Effector CD4-positive, alpha-beta T cell (primary cell): Measurements from ENCODE around the gene OR2T33. TPM values are rescaled to one million over a fixed set of nuclear protein-coding genes. Genes with fewer than 3 reads are reported as not detected.
"Not testable (repeated sequence)": the region's sequence is repeated elsewhere in the genome, so short reads cannot be mapped to it uniquely, and the experiment has no call there.

ENCODE experiments used
- DNase-seq: peaks from one replicate; pipeline ENCODE4 v3.0.0-alpha.2; 2020
- total RNA-seq: gene quantifications from one replicate; lab custom pipeline; 2026; lab: John Stamatoyannopoulos, UW

OR2T33 gene
- total RNA-seq, result not detected

DNA sequence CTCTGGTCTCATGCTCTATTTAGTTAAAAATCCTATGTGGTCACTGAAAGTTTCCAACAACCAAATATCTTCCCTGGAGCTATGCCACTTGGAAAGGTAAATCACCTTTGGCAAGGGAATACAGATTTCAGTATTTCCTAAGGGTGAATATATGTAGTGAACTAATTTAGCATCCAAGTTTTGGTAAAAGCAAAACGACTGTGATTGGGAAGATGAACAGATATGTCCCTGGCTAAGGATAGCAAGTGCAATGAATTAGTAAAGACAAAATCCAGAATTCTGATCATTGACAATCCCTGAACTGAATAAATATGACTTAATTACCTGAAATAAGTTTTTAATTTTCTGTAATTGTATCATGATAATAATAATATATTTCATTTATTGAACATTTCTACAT lies at the start of gene OR2T33:
Gene OR2T33, minus strand, starts transcription at position 101 of the 400 bp plus-strand sequence. CDS start 4,162 bp downstream, outside the sequence.
- no peak for DNase-seq

DNA sequence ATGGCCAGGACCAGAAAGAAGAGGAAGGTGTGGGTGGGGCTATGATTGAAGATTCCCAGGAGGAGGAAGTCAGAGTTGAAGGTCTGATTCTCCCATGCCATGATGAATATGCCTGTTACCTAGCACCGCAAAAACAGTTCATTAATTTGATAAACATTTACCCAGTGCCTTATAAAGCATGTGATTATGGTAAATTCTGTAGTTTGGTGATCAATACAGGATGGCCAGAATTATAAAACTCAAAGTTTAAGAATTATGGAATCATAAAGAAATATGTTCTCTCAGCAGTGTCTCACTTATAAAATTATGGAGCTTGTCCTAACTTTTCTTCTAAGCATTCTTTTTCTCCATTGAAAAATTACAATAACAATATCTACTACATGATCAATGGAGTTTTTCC lies 46.7 kb upstream of the OR2T33 start, which contains the start of gene OR2M7:
Gene OR2M7, minus strand, starts transcription at position 101 of the 400 bp plus-strand sequence. Its CDS starts 0 bp downstream, at position 101.
- DNase-seq, result no peak

- no peak for DNase-seq
Observed at GRCh38 chr1:248316796-248317195, 39.0 kb upstream of the OR2T33 start.

DNA sequence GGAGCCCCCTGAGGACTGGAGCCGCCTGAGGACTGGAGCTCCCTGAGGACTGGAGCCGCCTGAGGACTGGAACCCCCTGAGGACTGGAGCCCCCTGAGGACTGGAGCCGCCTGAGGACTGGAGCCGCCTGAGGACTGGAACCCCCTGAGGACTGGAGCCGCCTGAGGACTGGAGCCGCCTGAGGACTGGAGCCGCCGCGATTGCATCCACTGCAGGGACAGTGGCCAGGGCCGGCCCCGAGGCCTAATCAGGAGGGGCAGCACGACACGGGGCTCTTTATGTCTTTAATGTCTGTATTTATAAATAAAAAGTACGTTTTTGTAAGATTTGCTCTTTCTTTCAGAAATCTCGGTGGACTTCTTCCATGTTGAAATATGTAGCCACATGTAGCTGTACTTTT lies 29.0 kb upstream of the OR2T33 start:
- not testable (repeated sequence) for DNase-seq

DNA sequence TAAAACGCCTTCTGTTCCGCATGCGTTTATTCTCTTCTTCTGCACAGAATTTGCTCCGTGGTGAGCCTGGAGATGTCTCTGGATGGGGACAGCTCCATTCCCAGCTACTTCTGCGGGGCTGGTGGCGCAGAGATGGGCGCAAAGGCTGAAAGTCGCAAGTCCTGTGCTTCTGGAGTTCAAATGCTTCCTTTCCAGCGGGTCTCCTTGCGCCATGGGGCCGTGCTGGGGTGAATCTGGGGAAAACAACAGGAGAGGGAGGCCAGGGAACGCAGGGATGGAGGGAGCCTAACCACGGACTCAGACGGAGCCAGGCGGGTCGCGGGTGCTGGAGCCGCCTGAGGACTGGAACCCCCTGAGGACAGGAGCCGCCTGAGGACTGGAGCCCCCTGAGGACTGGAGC lies 28.3 kb upstream of the OR2T33 start:
- no peak for DNase-seq

- not testable (repeated sequence) for DNase-seq
Observed at GRCh38 chr1:248305672-248306071, 27.9 kb upstream of the OR2T33 start.

GRCh38 chr1:248303324-248303723 lies 25.5 kb upstream of the OR2T33 start, which contains the start of gene OR2T12:
Gene OR2T12, minus strand, starts transcription at chr1:248303424. Its CDS starts 7,846 bp downstream, at chr1:248295578.
- no peak for DNase-seq

- DNase-seq, result no peak
Observed at GRCh38 chr1:248288391-248288790, 10.6 kb upstream of the OR2T33 start.

DNA sequence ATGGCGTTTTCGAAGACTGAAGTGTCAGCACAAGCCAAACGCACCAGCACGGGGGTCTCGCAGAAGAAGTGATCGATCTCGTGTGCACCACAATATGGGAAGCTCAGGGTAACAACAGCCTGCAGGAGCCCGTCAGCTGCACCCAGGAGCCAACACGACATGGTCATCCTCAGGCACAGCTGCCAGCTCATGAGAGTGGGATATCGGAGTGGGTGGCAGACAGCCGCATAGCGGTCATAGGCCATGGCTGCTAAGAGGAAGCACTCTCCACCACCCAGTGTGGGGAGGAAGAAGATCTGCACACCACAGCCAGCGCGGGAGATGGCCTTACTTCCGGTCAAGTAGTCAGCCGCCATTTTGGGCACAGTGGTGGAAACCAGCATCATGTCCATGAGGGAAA lies 4.6 kb downstream of the OR2T33 start:
- DNase-seq, result not testable (repeated sequence)

DNA sequence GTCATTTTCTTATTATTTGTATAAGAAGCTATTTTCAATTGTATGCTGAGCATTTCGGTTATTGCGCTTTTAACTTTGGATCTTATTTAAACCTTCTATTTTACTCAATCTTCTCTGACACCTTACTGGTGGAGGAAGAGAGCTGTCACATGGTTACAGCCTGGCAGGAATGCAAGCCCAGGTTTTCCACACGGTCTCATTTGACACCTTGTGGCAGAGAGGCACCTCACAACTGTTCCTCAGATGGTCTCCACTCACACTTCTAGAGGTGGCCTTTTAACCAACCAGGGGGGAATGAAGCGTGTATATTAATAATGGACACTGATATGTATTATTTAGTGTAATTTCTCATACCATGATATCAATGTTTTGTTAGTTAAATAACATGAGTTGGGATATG lies 9.6 kb downstream of the OR2T33 start:
- DNase-seq, result no peak

DNA sequence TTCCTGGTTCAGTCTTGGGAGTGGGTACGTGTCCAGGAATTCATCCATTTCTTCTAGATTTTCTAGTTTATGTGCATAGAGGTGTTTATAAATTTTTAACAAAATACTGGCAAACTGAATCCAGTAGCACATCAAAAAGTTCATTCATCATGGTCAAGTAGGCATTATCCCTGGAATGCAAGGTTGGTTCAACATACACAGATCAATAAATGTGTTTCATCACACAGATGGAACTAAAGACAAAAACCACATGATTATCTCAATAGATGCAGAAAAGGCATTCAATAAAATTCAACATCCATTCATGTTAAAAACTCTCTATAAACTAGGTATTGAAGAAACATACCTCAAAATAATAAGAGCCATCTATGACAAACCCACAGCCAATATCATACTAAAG lies 18.5 kb downstream of the OR2T33 start:
- DNase-seq, result not testable (repeated sequence)

DNA sequence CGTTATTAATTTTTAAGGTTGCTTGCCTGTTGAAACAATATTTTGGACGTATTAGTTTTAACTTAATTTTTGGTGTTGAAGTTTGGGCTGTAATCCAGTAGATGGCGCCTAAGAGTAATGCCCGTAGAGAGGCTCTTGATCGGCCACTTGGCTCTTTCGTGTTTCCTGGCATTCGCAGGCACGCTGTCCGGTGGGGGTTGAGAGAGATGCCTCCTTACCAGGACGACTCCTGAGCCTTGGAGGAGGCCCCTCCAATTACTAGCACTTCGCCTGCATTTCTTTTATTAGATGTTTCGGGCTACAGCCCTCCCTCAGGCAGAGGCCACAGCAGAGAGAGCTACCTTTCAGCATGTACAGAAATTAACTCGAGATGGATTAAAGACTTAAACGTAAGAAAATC lies 34.6 kb downstream of the OR2T33 start:
- DNase-seq, result no peak

DNA sequence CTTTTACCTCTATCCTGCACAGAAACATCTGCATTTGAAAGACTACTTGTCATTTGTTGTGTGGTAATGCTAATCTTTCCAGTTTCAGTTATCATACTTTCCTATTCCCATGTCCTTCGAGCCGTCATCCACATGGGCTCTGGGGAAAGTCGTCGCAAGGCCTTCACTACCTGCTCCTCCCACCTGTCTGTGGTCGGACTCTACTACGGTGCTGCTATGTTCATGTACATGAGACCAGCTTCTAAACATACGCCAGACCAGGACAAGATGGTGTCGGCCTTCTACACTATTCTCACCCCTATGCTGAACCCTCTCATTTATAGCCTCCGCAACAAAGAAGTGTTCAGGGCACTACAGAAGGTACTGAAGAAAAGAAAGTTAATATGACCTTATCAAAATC lies 38.3 kb downstream of the OR2T33 start:
- no peak for DNase-seq

GRCh38 chr1:248231117-248231516 lies 46.7 kb downstream of the OR2T33 start, which contains the start of gene OR2M4:
Gene OR2M4, plus strand, starts transcription at chr1:248231417. Its CDS starts 7,512 bp downstream, at chr1:248238929.
- DNase-seq, result no peak

DNA sequence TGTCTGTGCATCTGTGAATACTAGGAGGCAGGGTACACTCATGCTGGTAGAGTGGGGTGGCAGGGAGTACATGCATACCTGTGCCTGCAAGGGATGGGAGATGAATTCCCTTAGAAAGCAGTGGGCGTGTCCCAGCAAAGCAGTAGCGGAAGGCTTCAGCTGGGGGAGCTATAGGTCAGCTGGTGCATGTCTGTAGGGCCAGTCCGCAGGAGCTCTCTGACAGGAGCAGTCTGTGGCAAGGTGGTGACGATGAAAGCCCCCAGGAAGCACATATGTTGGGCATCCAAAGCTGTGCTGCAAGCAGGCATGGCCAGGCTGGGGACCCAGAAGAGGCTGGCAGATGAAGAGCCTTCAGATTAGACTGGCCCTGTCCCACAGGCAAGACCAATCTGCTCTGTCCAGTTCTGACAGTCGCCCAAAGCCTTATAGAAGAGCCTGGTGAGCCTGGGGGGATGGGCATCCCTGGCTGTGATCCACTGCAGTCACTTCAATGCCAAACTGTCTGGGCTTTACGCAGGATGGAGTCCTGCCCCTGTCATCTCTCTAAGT lies 48.3 kb downstream of the OR2T33 start:
- no peak for DNase-seq

- DNase-seq, result no peak
Observed at GRCh38 chr1:248225537-248225936, 52.2 kb downstream of the OR2T33 start.
